GM21367 (cell line): ENCODE data around the gene HMG20A.

Source experiments
- ATAC-seq: cut with Tn5 transposase; IDR thresholded peaks from one replicate; pipeline ENCODE4 v1.9.1; 2021; ENCODE audit not compliant: unreplicated experiment

Gene HMG20A

GRCh38 chr15:77513226-77513625 lies 92.5 kb downstream of the HMG20A start:
- ATAC-seq = no peak

GRCh38 chr15:77514641-77515402 lies 94.1 kb downstream of the HMG20A start:
- ATAC-seq = no peak

- ATAC-seq = no peak
These were observed 94.9 kb downstream of the HMG20A start for GRCh38 chr15:77515613-77516012.

GRCh38 chr15:77516076-77516475 lies 95.4 kb downstream of the HMG20A start:
- ATAC-seq = no peak

- no peak for ATAC-seq
These were observed 96.1 kb downstream of the HMG20A start for GRCh38 chr15:77516786-77517185.

- no peak for ATAC-seq
These were observed 96.9 kb downstream of the HMG20A start for GRCh38 chr15:77517579-77517978.

- ATAC-seq = no peak
These were observed 97.8 kb downstream of the HMG20A start for GRCh38 chr15:77518458-77518857.

- ATAC-seq = no peak
These were observed 98.9 kb downstream of the HMG20A start for GRCh38 chr15:77519540-77519939.

- no peak for ATAC-seq
These were observed 100.5 kb downstream of the HMG20A start for GRCh38 chr15:77521206-77521605.

GRCh38 chr15:77525400-77525811 lies 104.7 kb downstream of the HMG20A start:
- ATAC-seq = no peak

GRCh38 chr15:77525907-77526594 lies 105.4 kb downstream of the HMG20A start:
- no peak for ATAC-seq

- ATAC-seq = no peak
These were observed 106.0 kb downstream of the HMG20A start for GRCh38 chr15:77526595-77527163.

GRCh38 chr15:77527164-77527778 lies 106.6 kb downstream of the HMG20A start:
- no peak for ATAC-seq

GRCh38 chr15:77527831-77528231 lies 107.1 kb downstream of the HMG20A start:
- no peak for ATAC-seq

- ATAC-seq = no peak
These were observed 107.7 kb downstream of the HMG20A start for GRCh38 chr15:77528290-77528967.

GRCh38 chr15:77528968-77529319 lies 108.3 kb downstream of the HMG20A start:
- ATAC-seq = no peak

- no peak for ATAC-seq
These were observed 108.9 kb downstream of the HMG20A start for GRCh38 chr15:77529394-77530159.

GRCh38 chr15:77530576-77530975 lies 109.9 kb downstream of the HMG20A start:
- ATAC-seq = no peak

GRCh38 chr15:77531191-77532000 lies 110.7 kb downstream of the HMG20A start:
- ATAC-seq = no peak
